OCI-LY7 (cell line): ENCODE data around the gene CAVIN1.

Source experiments
- CTCF ChIP-seq: fragments of 200-600 bp; sonication (generic); conservative IDR thresholded peaks from 2 replicates; pipeline ENCODE4 v1.5.1; 2014; ENCODE audit warnings: mild to moderate bottlenecking, antibody characterized with exemption, low read length, moderate library complexity, mixed read lengths
- EZH2phosphoT487 ChIP-seq: fragments of 200-600 bp; sonication (generic); IDR thresholded peaks from 2 replicates; pipeline ENCODE4 v1.6.1; 2018; ENCODE audit warnings: low read depth, borderline replicate concordance, mild to moderate bottlenecking, mixed run types, antibody characterized with exemption, low read length, moderate library complexity, mixed read lengths

GRCh38 chr17:42394838-42395237, 28.2 kb downstream of the CAVIN1 start:
- TF ChIP-seq CTCF = no peak
- TF ChIP-seq EZH2phosphoT487 = no peak
